Astrocyte of the hippocampus (primary cell): ENCODE measurements around the gene VAMP5.

Experiments used
- DNase-seq: peaks from one replicate; pipeline ENCODE4 v3.0.0; 2011; ENCODE audit warnings: low read depth, low spot score

Gene VAMP5

DNA sequence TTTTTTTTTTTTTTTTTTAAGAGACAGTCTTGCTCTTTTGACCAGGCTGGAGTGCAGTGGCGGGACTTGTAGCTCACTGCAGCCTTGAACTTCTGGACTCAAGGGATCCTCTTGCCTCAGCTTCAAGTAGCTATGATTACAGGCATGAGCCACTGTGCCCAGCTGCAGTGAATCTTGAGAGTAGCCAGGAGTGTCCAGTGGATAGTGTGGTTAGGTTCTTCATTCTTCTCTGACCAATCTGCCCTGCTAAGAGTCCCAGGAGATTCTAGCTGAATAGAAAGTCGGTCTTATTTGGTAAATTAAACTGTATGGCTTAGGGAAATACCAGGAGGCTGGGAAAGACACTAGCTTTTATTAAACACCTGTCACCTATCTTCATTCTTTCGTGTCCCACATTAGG, 47.1 kb downstream of the VAMP5 start:
- no peak for DNase-seq

DNA sequence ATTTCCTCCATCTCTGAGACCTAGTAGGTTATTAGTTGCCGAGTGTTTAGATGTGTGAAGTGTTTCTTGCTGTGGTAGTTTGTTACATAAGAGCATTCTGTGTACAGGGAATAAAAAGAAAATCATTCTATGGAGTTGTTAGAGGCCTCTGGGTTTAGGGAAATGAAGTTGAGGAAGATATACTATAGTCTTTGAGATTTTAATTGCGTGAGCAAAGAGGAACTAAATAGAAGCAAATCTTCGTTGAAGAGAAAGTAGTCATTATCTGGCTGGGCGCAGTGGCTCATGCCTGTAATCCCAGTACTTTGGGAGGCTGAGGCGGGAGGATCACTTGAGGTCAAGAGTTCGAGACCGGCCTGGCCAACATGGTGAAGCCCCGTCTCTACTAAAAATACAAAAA, 50.8 kb downstream of the VAMP5 start:
- no peak for DNase-seq

DNA sequence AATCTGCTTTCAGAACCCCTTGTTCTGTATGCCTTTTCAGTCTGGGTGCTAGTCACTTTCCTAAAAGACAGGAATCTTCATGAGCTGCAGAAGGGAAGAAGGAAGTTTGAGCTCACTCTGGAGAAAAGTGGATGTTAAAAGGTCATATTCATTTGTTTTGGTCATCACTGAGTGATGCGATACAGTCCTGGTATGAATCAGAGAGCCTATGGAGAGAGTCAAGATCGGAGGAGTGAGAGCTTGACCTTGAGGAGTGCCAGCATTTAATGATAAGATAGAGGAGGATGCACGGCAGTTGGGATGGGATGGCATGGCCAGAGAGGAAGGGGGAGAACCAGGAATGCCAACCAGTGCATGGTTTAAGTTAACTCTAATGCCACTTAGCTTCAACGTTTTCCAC, 51.4 kb downstream of the VAMP5 start:
- DNase-seq, result no peak

DNA sequence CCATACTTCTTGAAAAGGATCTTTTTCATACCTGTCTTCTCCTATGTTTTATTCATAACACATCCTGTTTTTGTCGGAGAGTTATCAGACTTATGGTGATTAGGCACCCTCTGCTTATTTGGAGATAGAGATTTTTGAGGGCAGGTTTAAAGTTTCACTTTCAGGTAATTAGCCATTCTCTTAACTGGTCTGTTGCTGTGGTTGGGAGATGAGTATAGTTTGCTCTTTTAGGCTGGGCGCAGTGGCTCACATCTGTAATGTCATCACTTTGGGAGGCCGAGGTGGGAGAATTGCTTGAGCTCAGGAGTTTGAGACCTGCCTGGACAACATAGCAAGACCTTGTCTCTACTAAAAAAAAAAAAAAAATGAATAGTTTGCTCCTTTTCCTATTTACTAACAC, 58.5 kb downstream of the VAMP5 start:
- DNase-seq, result no peak
